GM23338 (cell line): Measurements from ENCODE around the gene SHISA9. TPM values are rescaled to one million over a fixed set of nuclear protein-coding genes. Genes with fewer than 3 reads are reported as not detected.

Source experiments
- ATAC-seq: fragments of 200-7000 bp; cut with Tn5 transposase; 3 replicates; pipeline ENCODE4 v1.9.1; 2020
- DNase-seq: peaks from one replicate; pipeline ENCODE4 v3.0.0-alpha.2; 2015; ENCODE audit warnings: low spot score
- H2AFZ ChIP-seq: fragments of 200-600 bp; sonication (generic); 2 replicates; pipeline ENCODE4 v1.8.0; 2016; ENCODE audit warnings: antibody characterized with exemption, mild to moderate bottlenecking, moderate library complexity
- H3F3A ChIP-seq: fragments of 200-600 bp; sonication (generic); replicated peaks from 2 replicates; pipeline ENCODE4 v1.8.0; 2017; ENCODE audit warnings: antibody characterized with exemption, mixed run types, low read depth
- H3K27ac ChIP-seq: fragments of 200-600 bp; sonication (generic); 2 replicates; pipeline ENCODE4 v1.6.1; 2016; ENCODE audit warnings: low read depth
- H3K27me3 ChIP-seq: fragments of 200-600 bp; sonication (generic); 2 replicates; pipeline ENCODE4 v1.8.0; 2016; ENCODE audit warnings: mild to moderate bottlenecking, mixed run types, moderate library complexity; ENCODE audit not compliant: insufficient read depth
- H3K36me3 ChIP-seq: fragments of 200-600 bp; sonication (generic); 2 replicates; pipeline ENCODE4 v1.8.0; 2016; ENCODE audit warnings: mild to moderate bottlenecking; ENCODE audit not compliant: insufficient read depth
- H3K4me1 ChIP-seq: fragments of 200-600 bp; sonication (generic); 2 replicates; pipeline ENCODE4 v1.8.0; 2016; ENCODE audit warnings: mild to moderate bottlenecking, moderate library complexity; ENCODE audit not compliant: insufficient read depth
- H3K4me2 ChIP-seq: fragments of 200-600 bp; sonication (generic); 2 replicates; pipeline ENCODE4 v1.7.1; 2017; ENCODE audit warnings: mixed run types
- H3K4me3 ChIP-seq: fragments of 200-600 bp; sonication (generic); 2 replicates; pipeline ENCODE4 v1.6.1; 2016; ENCODE audit warnings: mixed run types
- H3K79me2 ChIP-seq: fragments of 200-600 bp; sonication (generic); replicated peaks from 2 replicates; pipeline ENCODE4 v1.8.0; 2017; ENCODE audit warnings: mild to moderate bottlenecking; ENCODE audit not compliant: insufficient read depth
- H3K9me2 ChIP-seq: fragments of 200-600 bp; sonication (generic); 2 replicates; pipeline ENCODE4 v1.8.0; 2017; ENCODE audit not compliant: insufficient read depth
- H4K20me1 ChIP-seq: fragments of 200-600 bp; sonication (generic); replicated peaks from 2 replicates; pipeline ENCODE4 v1.8.0; 2017; ENCODE audit warnings: mild to moderate bottlenecking; ENCODE audit not compliant: insufficient read depth
- H3K27ac Mint-ChIP-seq: 2 replicates; pipeline ENCODE4 v1.8.0; 2020; ENCODE audit warnings: inconsistent platforms, mild to moderate bottlenecking, moderate library complexity, mixed read lengths
- H3K27me3 Mint-ChIP-seq: 3 replicates; pipeline ENCODE4 v1.8.0; 2022; ENCODE audit warnings: low read depth, mild to moderate bottlenecking, moderate library complexity, mixed read lengths, inconsistent platforms; ENCODE audit not compliant: insufficient read depth, poor library complexity
- H3K36me3 Mint-ChIP-seq: 3 replicates; pipeline ENCODE4 v1.8.0; 2021; ENCODE audit warnings: low read depth, mild to moderate bottlenecking, inconsistent platforms, moderate library complexity, mixed read lengths
- H3K4me1 Mint-ChIP-seq: 3 replicates; pipeline ENCODE4 v1.8.0; 2020; ENCODE audit warnings: mild to moderate bottlenecking, inconsistent platforms, mixed read lengths
- H3K4me3 Mint-ChIP-seq: 3 replicates; pipeline ENCODE4 v1.8.0; 2021; ENCODE audit warnings: moderate library complexity, mild to moderate bottlenecking, inconsistent platforms, mixed read lengths
- H3K9me3 Mint-ChIP-seq: 3 replicates; pipeline ENCODE4 v1.8.0; 2020; ENCODE audit warnings: moderate library complexity, mild to moderate bottlenecking, inconsistent platforms, mixed read lengths
- CTCF ChIP-seq, 2 experiments: fragments of 200-600 bp in 1 of 2; sonication (generic) in 1 of 2; conservative IDR thresholded peaks; 2 replicates each; pipeline versions ENCODE4 v1.5.1 to v1.6.1; 2016 to 2017; ENCODE audit warnings: antibody characterized with exemption in 2 of 2, low read depth in 2 of 2, mild to moderate bottlenecking in 2 of 2, moderate library complexity in 1 of 2
- EZH2 ChIP-seq: fragments of 200-600 bp; sonication (generic); IDR thresholded peaks from one replicate; pipeline ENCODE4 v1.8.0; 2017; ENCODE audit warnings: antibody characterized with exemption, mild to moderate bottlenecking, low read depth; ENCODE audit not compliant: unreplicated experiment
- JUNB ChIP-seq: IDR thresholded peaks from one replicate; pipeline ENCODE4 v1.6.1; 2016; ENCODE audit warnings: antibody characterized with exemption; ENCODE audit not compliant: unreplicated experiment
- POLR2AphosphoS5 ChIP-seq: IDR thresholded peaks from 2 replicates; pipeline ENCODE4 v1.6.1; 2016; ENCODE audit warnings: antibody characterized with exemption, low read depth
- STAT1 ChIP-seq: IDR thresholded peaks from one replicate; pipeline ENCODE4 v1.6.1; 2016; ENCODE audit warnings: antibody characterized with exemption; ENCODE audit not compliant: unreplicated experiment
- ZNF114 ChIP-seq: fragments of 250-450 bp; sonication (Bioruptor Pico); IDR thresholded peaks from 2 replicates; pipeline ENCODE4 v1.5.0; 2020; ENCODE audit warnings: mild to moderate bottlenecking, moderate library complexity
- ZNF331 ChIP-seq: fragments of 250-450 bp; sonication (Bioruptor Pico); IDR thresholded peaks from 2 replicates; pipeline ENCODE4 v1.5.0; 2020; ENCODE audit warnings: low read depth, mild to moderate bottlenecking, moderate library complexity
- ZNF462 ChIP-seq: fragments of 250-450 bp; sonication (Bioruptor Pico); IDR thresholded peaks from 2 replicates; pipeline ENCODE4 v1.5.0; 2020; ENCODE audit warnings: mild to moderate bottlenecking, moderate library complexity
- polyA plus RNA-seq: library from polyadenylated mRNA; unstranded; fragments of >200 nt; fragmentation: Nextera tagmentation; extraction: Ambion mirVana; gene quantifications from 2 replicates; pipeline ENCODE4 v1.2.1, GENCODE V29; 2016
- total RNA-seq: library from RNA; depleted of rRNA; stranded (reverse); fragments of >200 nt; shearing (Covaris generic); gene quantifications from 2 replicates; pipeline ENCODE4 v1.2.3, GENCODE V29; 2014

SHISA9 gene
- total and polyA plus RNA-seq, 2 experiments from 2014 or later: 10.4 to 45.6 TPM

GRCh38 chr16:12891836-12892235 is 9.6 kb upstream of the SHISA9 start (continued):
- TF ChIP-seq CTCF (conservative IDR thresholded peaks at IDR 0.05; ENCODE audit: low read depth in 2 of 2) (no peak), EZH2 (no peak)

DNA sequence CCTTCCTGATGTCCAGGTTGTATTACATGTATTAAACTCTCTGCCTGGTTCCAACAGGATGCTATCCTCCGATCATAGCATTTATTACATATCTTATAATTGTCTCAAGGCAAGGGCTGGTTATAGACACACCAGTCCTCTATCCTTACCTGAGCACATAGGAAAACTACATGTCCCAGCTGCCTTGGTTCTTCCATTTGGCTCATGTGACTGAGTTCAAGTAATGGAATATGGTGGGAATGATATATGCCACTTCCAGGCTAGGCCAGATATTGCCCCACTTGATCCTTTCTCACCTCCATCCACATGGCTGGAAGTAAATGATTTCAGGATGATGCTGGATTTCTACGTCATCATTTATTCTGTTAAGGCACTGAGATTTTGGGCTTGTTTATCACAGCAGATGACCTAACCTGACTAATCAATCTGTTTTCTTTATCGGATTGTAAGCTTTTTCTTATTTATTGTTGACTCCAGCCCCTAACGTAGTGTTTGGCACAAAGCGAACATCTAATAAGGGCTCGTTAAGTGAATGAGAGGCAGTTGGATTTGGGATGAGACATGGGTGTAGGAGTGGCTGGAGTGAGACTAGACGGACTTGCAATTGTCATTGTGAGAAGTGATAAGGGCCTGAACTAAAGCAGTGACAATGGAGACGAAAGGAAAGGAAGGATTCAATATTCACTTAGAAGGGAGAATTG is 8.2 kb upstream of the SHISA9 start:
- DNase-seq (no peak), ATAC-seq (no peak)
- Histone ChIP-seq H3F3A (no peaks in the 10 kb centered on the region; the same call in 1 of the 2 replicates), H3K4me1 (peaks cover 14% of the 10 kb centered on the region), H3K9me2 (no peaks in the 10 kb centered on the region), H3K36me3 (no peaks in the 10 kb centered on the region), H3K4me2 (no peak overlapping the region), H3K27me3 (no peaks in the 10 kb centered on the region), H2AFZ (peak overlapping the region; percentile 63; the same call in 1 of the 2 replicates), H4K20me1 (no peaks in the 10 kb centered on the region), H3K4me3 (no peak overlapping the region), H3K27ac (no peak overlapping the region), H3K79me2 (no peaks in the 10 kb centered on the region)
- Mint-ChIP-seq H3K36me3 (no peaks in the 10 kb centered on the region), H3K27ac (no peak overlapping the region), H3K4me3 (no peak overlapping the region), H3K9me3 (no peaks in the 10 kb centered on the region; the same call in 2 of the 3 replicates), H3K27me3 (peaks cover 1% of the 10 kb centered on the region), H3K4me1 (peaks cover 16% of the 10 kb centered on the region; the same call in 2 of the 3 replicates)
- TF ChIP-seq POLR2AphosphoS5 (no peak), ZNF462 (CRISPR knock-in tag) (no peak), ZNF331 (CRISPR knock-in tag) (no peak), ZNF114 (CRISPR knock-in tag) (no peak), STAT1 (no peak), EZH2 (no peak), JUNB (no peak)
